K562 (cell line): ENCODE data around the gene MYADML2. TPM values are rescaled to one million over a fixed set of nuclear protein-coding genes. Genes with fewer than 3 reads are reported as not detected.

Experiments
- BCOR ChIP-seq: fragments of 450-650 bp; IDR thresholded peaks from 2 replicates; pipeline ENCODE4 v1.6.1; 2016
- EP400 ChIP-seq: fragments of 450-650 bp; IDR thresholded peaks from 2 replicates; pipeline ENCODE4 v1.6.1; 2017; ENCODE audit warnings: antibody characterized with exemption, mild to moderate bottlenecking, moderate library complexity
- FOXM1 ChIP-seq, 2 experiments: fragments of 450-650 bp in 1 of 2; sonication (generic) in 1 of 2; formaldehyde crosslinking in 1 of 2; IDR thresholded peaks; 2 replicates each; pipeline versions ENCODE4 v1.6.1 to v1.9.0; 2017 to 2022; ENCODE audit warnings: low read depth in 2 of 2, mild to moderate bottlenecking in 2 of 2, missing genetic modification reagents in 1 of 2, moderate library complexity in 1 of 2
- SFPQ ChIP-seq: fragments of 200-400 bp; formaldehyde crosslinking; IDR thresholded peaks from 2 replicates; pipeline ENCODE4 v1.6.1; 2017; ENCODE audit warnings: mild to moderate bottlenecking, low read depth, low read length, moderate library complexity
- SRSF3 ChIP-seq: fragments of 200-400 bp; formaldehyde crosslinking; IDR thresholded peaks from 2 replicates; pipeline ENCODE4 v1.6.1; 2016; ENCODE audit warnings: mild to moderate bottlenecking, low read length, moderate library complexity; ENCODE audit not compliant: insufficient read depth
- USF1 ChIP-seq: sonication (generic); formaldehyde crosslinking; IDR thresholded peaks from 2 replicates; pipeline ENCODE4 v1.9.0; 2022; ENCODE audit warnings: mild to moderate bottlenecking, missing genetic modification reagents
- USF2 ChIP-seq: sonication (generic); formaldehyde crosslinking; IDR thresholded peaks from 2 replicates; pipeline ENCODE4 v1.5.0; 2020; ENCODE audit warnings: missing genetic modification reagents
- ZBTB40 ChIP-seq, 2 experiments: fragments of 450-650 bp in 1 of 2; sonication (generic) in 1 of 2; formaldehyde crosslinking in 1 of 2; IDR thresholded peaks; 2 replicates each; pipeline versions ENCODE4 v1.7.1 to v1.9.0; 2016 to 2022; ENCODE audit warnings: inconsistent platforms in 1 of 2, mild to moderate bottlenecking in 1 of 2, missing genetic modification reagents in 1 of 2
- polyA plus RNA-seq, 8 experiments: library from polyadenylated mRNA; depleted of rRNA in 4 of 8; stranded (reverse) in 5 of 8; unstranded in 3 of 8; fragments of >200 nt; fragmentation: Nextera tagmentation in 2 of 8; fragmentation: Illumina TruSeq in 1 of 8; extraction: Ambion mirVana in 2 of 8; extraction: Trizol in 1 of 8; gene quantifications; 2 replicates each; pipeline versions ENCODE4 v1.2.1 to v1.2.3, GENCODE V29; 2011 to 2014; ENCODE audit warnings: inconsistent platforms in 1 of 8, missing spikeins in 1 of 8
- total RNA-seq, 7 experiments: library from RNA; depleted of rRNA in 6 of 7; stranded (reverse); fragments of >200 nt in 6 of 7; fragmentation: Illumina TruSeq in 2 of 7; extraction: Trizol in 2 of 7; gene quantifications; 2 replicates each; pipeline versions ENCODE4 v1.2.1 to v1.2.3, GENCODE V29; 2011 to 2021; ENCODE audit warnings: low replicate concordance in 1 of 7

Gene MYADML2
- total and polyA plus RNA-seq, 9 of the 15 experiments (the other 6 are each of a cell fraction or from before 2014, with no cell fraction given), result not detected

- TF ChIP-seq ZBTB40 (IDR thresholded peaks at IDR 0.05) (no peak), ZBTB40 (CRISPR knock-in tag; IDR thresholded peaks at IDR 0.05) (peak; percentile 59; the same call in 1 of the 2 replicates), USF1 (CRISPR knock-in tag) (peak; percentile 60), EP400 (peak; percentile 73), FOXM1 (IDR thresholded peaks at IDR 0.05; ENCODE audit: low read depth) (no peak), FOXM1 (CRISPR knock-in tag; IDR thresholded peaks at IDR 0.05; ENCODE audit: low read depth) (0 out of 2 replicates have a peak, but pooled peaks have one; percentile 61), SRSF3 (0 out of 2 replicates have a peak, but pooled peaks have one; percentile 38), USF2 (0 out of 2 replicates have a peak, but pooled peaks have one; percentile 31), SFPQ (no peak), BCOR (0 out of 2 replicates have a peak, but pooled peaks have one; percentile 25)
These were observed 29.5 kb upstream of the MYADML2 start (continued) for GRCh38 chr17:81976332-81977210.
